GM12864 (cell line): ENCODE measurements around the gene TRAIP.

Experiments
- DNase-seq: peaks from one replicate; pipeline ENCODE4 v3.0.0-alpha.2; 2011; ENCODE audit warnings: low read depth
- H3K4me3 ChIP-seq: 2 replicates; pipeline ENCODE4 v1.5.1; 2011; ENCODE audit warnings: mild to moderate bottlenecking, low read depth, low read length, control low read depth
- TF ChIP-seq, protein P1 (sequence below): IDR thresholded peaks from 2 replicates; pipeline ENCODE4 v1.5.1; 2011; ENCODE audit warnings: low read depth, mild to moderate bottlenecking, moderate library complexity, low read length, control low read depth, inconsistent platforms; ENCODE audit errors: missing control alignments

The TRAIP gene

GRCh38 chr3:49865198-49865784 is 8.9 kb upstream of the TRAIP start:
- no peak overlapping the region for H3K4me3 ChIP-seq
- DNase-seq = no peak
- TF ChIP-seq, protein P1, sequence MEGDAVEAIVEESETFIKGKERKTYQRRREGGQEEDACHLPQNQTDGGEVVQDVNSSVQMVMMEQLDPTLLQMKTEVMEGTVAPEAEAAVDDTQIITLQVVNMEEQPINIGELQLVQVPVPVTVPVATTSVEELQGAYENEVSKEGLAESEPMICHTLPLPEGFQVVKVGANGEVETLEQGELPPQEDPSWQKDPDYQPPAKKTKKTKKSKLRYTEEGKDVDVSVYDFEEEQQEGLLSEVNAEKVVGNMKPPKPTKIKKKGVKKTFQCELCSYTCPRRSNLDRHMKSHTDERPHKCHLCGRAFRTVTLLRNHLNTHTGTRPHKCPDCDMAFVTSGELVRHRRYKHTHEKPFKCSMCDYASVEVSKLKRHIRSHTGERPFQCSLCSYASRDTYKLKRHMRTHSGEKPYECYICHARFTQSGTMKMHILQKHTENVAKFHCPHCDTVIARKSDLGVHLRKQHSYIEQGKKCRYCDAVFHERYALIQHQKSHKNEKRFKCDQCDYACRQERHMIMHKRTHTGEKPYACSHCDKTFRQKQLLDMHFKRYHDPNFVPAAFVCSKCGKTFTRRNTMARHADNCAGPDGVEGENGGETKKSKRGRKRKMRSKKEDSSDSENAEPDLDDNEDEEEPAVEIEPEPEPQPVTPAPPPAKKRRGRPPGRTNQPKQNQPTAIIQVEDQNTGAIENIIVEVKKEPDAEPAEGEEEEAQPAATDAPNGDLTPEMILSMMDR = no peak

- no peak overlapping the region for H3K4me3 ChIP-seq
- TF ChIP-seq, protein P1 = no peak
- DNase-seq = no peak
These were observed 8.1 kb upstream of the TRAIP start for GRCh38 chr3:49864505-49864904.

- no peak overlapping the region for H3K4me3 ChIP-seq
- TF ChIP-seq, protein P1 = no peak
- DNase-seq = no peak
These were observed 3.4 kb upstream of the TRAIP start for GRCh38 chr3:49859576-49860305.

- TF ChIP-seq, protein P1 = no peak
- peak overlapping the region; percentile 66 for H3K4me3 ChIP-seq
- no peak for DNase-seq
These were observed 702 bp downstream of the TRAIP start for GRCh38 chr3:49855662-49856061.

GRCh38 chr3:49845694-49846093 is 10.7 kb downstream of the TRAIP start:
- no peak for DNase-seq
- TF ChIP-seq, protein P1 = no peak
- H3K4me3 ChIP-seq = no peak overlapping the region

- DNase-seq = no peak
- TF ChIP-seq, protein P1 = no peak
- H3K4me3 ChIP-seq = no peak overlapping the region
These were observed 11.7 kb downstream of the TRAIP start for GRCh38 chr3:49844464-49845183.
